Hepatocyte (in vitro differentiated cells): Measurements from ENCODE around the gene HIGD1A. TPM values are rescaled to one million over a fixed set of nuclear protein-coding genes. Genes with fewer than 3 reads are reported as not detected.
A peak's percentile ranks its signal among the peaks of the same experiment; 100 is the strongest.

Experiments used
- DNase-seq: peaks from one replicate; pipeline ENCODE4 v3.0.0-alpha.2; 2016; ENCODE audit warnings: low spot score
- H2AFZ ChIP-seq: fragments of 200-600 bp; sonication (generic); 2 replicates; pipeline ENCODE4 v1.6.0; 2016; ENCODE audit warnings: antibody characterized with exemption, mild to moderate bottlenecking
- H3K27ac ChIP-seq: fragments of 200-600 bp; sonication (generic); 2 replicates; pipeline ENCODE4 v1.5.1; 2016; ENCODE audit warnings: mild to moderate bottlenecking
- H3K27me3 ChIP-seq: fragments of 200-600 bp; sonication (generic); 2 replicates; pipeline ENCODE4 v1.6.1; 2016
- H3K36me3 ChIP-seq: fragments of 200-600 bp; sonication (generic); replicated peaks from 2 replicates; pipeline ENCODE4 v1.5.1; 2016; ENCODE audit warnings: low read depth; ENCODE audit not compliant: insufficient read depth
- H3K4me1 ChIP-seq: fragments of 200-600 bp; sonication (generic); 2 replicates; pipeline ENCODE4 v1.5.1; 2016; ENCODE audit warnings: mild to moderate bottlenecking, moderate library complexity; ENCODE audit not compliant: insufficient read depth
- H3K4me2 ChIP-seq: fragments of 200-600 bp; sonication (generic); 2 replicates; pipeline ENCODE4 v1.6.0; 2016
- H3K4me3 ChIP-seq: fragments of 200-600 bp; sonication (generic); 2 replicates; pipeline ENCODE4 v1.5.1; 2016; ENCODE audit warnings: mild to moderate bottlenecking
- H3K79me2 ChIP-seq: fragments of 200-600 bp; sonication (generic); 2 replicates; pipeline ENCODE4 v1.6.0; 2017; ENCODE audit warnings: mild to moderate bottlenecking
- H3K9me2 ChIP-seq: fragments of 200-600 bp; sonication (generic); replicated peaks from 2 replicates; pipeline ENCODE4 v1.6.0; 2017; ENCODE audit warnings: mild to moderate bottlenecking; ENCODE audit not compliant: insufficient read depth
- H3K9me3 ChIP-seq: fragments of 200-600 bp; sonication (generic); 2 replicates; pipeline ENCODE4 v1.5.1; 2016; ENCODE audit warnings: low read depth, mild to moderate bottlenecking
- H4K20me1 ChIP-seq: fragments of 200-600 bp; sonication (generic); 2 replicates; pipeline ENCODE4 v1.6.0; 2016; ENCODE audit warnings: mild to moderate bottlenecking; ENCODE audit not compliant: insufficient read depth, poor library complexity, severe bottlenecking
- EZH2 ChIP-seq: fragments of 200-600 bp; sonication (generic); IDR thresholded peaks from 2 replicates; pipeline ENCODE4 v1.6.1; 2016; ENCODE audit warnings: antibody characterized with exemption, mild to moderate bottlenecking, borderline replicate concordance
- EZH2phosphoT487 ChIP-seq: fragments of 200-600 bp; sonication (generic); IDR thresholded peaks from one replicate; pipeline ENCODE4 v1.6.1; 2018; ENCODE audit warnings: antibody characterized with exemption, mild to moderate bottlenecking, low read depth, moderate library complexity; ENCODE audit not compliant: unreplicated experiment, severe bottlenecking
- WGBS: methylation state at CpG from one replicate; pipeline ENCODE4 v1.1.6; 2016; ENCODE audit warnings: low lambda C conversion rate; ENCODE audit errors: missing lambda C conversion rate; 5-methylcytosine and 5-hydroxymethylcytosine counted together
- polyA plus RNA-seq: library from polyadenylated mRNA; unstranded; fragments of >200 nt; fragmentation: Nextera tagmentation; extraction: Ambion mirVana; gene quantifications from 2 replicates; pipeline ENCODE4 v1.2.1, GENCODE V29; 2016
- total RNA-seq: library from RNA; depleted of rRNA; stranded (reverse); fragments of >200 nt; gene quantifications from 2 replicates; pipeline ENCODE4 v1.2.3, GENCODE V29; 2014
- TF ChIP-seq, protein P1 (sequence below): fragments of 200-600 bp; sonication (generic); IDR thresholded peaks from 2 replicates; pipeline ENCODE4 v1.5.1; 2016; ENCODE audit warnings: antibody characterized with exemption, mild to moderate bottlenecking; ENCODE audit not compliant: poor library complexity

HIGD1A gene
- total and polyA plus RNA-seq, 2 experiments from 2014 or later, result 218 to 252 TPM

DNA sequence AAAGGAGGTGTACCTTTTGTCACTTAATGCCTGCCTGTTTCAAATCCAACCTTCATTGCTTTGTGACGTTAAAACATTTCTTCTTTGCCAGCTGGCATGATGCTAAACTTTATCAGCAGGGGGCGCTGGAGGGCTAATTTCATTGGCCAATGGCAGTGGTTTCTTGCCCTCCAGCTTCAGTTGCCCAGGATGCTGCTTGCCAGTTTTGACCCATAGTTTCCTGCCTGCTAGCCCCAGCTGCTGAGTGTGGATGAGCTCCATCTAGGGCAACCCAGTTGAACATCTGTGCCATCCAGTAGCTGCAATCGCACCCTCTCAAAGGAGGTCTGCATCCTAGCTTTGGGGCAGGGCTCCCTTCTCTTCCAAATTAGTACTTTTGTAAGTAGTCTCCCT lies 27.0 kb upstream of the HIGD1A start:
- no peak for TF ChIP-seq EZH2phosphoT487
- TF ChIP-seq EZH2, result no peak
- TF ChIP-seq, protein P1, sequence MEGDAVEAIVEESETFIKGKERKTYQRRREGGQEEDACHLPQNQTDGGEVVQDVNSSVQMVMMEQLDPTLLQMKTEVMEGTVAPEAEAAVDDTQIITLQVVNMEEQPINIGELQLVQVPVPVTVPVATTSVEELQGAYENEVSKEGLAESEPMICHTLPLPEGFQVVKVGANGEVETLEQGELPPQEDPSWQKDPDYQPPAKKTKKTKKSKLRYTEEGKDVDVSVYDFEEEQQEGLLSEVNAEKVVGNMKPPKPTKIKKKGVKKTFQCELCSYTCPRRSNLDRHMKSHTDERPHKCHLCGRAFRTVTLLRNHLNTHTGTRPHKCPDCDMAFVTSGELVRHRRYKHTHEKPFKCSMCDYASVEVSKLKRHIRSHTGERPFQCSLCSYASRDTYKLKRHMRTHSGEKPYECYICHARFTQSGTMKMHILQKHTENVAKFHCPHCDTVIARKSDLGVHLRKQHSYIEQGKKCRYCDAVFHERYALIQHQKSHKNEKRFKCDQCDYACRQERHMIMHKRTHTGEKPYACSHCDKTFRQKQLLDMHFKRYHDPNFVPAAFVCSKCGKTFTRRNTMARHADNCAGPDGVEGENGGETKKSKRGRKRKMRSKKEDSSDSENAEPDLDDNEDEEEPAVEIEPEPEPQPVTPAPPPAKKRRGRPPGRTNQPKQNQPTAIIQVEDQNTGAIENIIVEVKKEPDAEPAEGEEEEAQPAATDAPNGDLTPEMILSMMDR, result peak; percentile 67
- Histone ChIP-seq H3K79me2 (no peaks in the 10 kb centered on the region), H3K4me1 (peaks cover 22% of the 10 kb centered on the region), H3K36me3 (no peaks in the 10 kb centered on the region), H3K27ac (no peak overlapping the region), H4K20me1 (no peaks in the 10 kb centered on the region), H3K9me2 (no peaks in the 10 kb centered on the region), H2AFZ (no peak overlapping the region), H3K4me3 (no peak overlapping the region), H3K4me2 (no peak overlapping the region), H3K27me3 (no peaks in the 10 kb centered on the region), H3K9me3 (no peaks in the 10 kb centered on the region)
- peak; percentile 78 for DNase-seq
- WGBS, result 22% methylated on average over 3 of the region's 3 CpGs

DNA sequence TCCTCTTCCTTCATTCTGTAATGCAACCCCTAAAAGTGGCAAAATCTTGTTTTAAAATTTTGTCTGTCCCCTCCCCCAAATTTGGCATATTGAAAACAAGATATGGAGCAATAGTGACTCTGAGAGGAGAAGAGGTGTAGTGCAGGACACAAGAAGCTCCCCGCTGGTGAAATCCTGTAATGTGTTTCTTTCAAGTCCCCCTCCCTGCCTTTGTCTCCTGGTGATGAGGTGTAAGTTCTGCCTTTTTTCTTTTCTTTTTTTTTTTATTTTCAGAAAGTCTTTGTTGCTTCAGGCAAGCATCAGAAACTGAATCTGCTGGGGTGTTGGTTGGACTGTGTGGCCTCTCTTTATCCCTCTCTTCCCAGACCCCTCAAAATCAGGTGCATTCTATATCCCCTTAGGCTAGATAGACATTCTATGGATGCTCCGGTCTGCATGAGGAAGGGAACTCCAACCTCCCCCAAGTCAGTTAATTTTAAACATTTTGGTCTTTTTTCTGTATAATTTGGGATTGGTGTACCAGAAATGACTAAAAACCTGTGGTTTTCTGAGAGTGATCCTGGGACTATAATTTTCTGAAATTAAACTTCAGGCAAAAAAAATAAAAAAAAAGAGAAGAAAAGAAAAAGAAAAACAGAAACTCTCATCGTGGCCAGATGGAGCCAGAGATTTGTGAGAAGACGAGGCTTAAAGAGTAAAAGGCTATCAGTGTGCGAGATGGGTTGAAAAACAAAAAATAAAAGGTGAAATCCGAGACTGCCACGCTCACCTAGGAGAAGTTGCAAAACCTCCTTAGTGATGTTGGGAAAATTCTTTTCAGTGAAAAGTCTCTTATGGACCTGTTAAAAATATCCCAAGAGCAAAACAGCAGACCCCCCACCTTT lies 26.4 kb upstream of the HIGD1A start:
- TF ChIP-seq EZH2 (no peak), EZH2phosphoT487 (no peak)
- TF ChIP-seq, protein P1, result peak; percentile 60
- Histone ChIP-seq H3K79me2 (no peaks in the 10 kb centered on the region), H3K4me3 (no peak overlapping the region), H3K4me1 (peaks cover 22% of the 10 kb centered on the region), H3K27ac (no peak overlapping the region), H3K27me3 (no peaks in the 10 kb centered on the region), H3K9me2 (no peaks in the 10 kb centered on the region), H3K4me2 (no peak overlapping the region), H3K9me3 (no peaks in the 10 kb centered on the region), H2AFZ (no peak overlapping the region), H3K36me3 (no peaks in the 10 kb centered on the region), H4K20me1 (no peaks in the 10 kb centered on the region)
- WGBS, result 39% methylated on average over 7 of the region's 7 CpGs
- DNase-seq, result peak; percentile 68

DNA sequence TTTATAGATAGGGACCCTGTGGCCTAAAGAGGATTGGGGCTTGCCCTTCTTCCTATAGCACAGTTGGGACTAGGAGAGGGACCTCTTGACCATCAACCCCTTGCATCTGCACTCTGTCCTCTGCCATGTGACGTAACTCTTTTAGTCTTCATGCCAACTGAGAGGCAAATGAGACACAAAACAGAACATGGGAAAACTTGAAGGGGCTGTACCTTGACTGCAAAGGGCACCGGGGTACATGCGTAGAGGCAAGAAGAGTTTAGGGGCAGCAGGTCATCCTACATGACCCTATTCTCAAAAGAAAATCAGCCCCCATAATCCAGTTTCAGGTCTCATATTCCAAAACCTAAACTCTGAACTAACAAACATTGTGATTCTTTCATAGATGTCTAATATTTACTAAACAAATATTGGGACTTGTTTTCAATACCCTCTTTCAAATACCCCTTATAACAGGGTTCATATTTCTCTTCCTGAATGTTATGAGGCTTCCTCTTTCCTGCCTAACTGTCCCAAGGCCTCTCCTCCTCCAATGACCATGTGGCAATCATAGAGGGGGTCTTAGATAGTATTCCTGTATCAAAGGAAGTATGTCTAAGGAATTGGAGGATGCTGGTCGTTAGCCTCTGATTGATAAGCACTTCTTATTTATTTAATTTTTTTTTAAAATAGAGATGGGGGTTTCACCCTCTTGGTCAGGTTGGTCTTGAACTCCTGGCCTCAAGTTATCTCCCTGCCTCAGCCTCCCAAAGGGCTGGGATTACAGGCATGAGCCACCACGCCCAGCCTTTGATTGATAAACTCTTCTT lies 25.5 kb upstream of the HIGD1A start:
- 78% methylated on average over 5 of the region's 5 CpGs for WGBS
- TF ChIP-seq EZH2, result no peak
- TF ChIP-seq, protein P1, result no peak
- no peak for TF ChIP-seq EZH2phosphoT487
- no peaks in the 10 kb centered on the region for H3K27me3 ChIP-seq
- no peaks in the 10 kb centered on the region for H3K79me2 ChIP-seq
- no peak overlapping the region for H3K4me2 ChIP-seq
- peak overlapping the region; percentile 89 for H3K27ac ChIP-seq
- peaks cover 22% of the 10 kb centered on the region for H3K4me1 ChIP-seq
- H4K20me1 ChIP-seq, result no peaks in the 10 kb centered on the region
- no peaks in the 10 kb centered on the region for H3K36me3 ChIP-seq
- H2AFZ ChIP-seq, result no peak overlapping the region
- no peak overlapping the region for H3K4me3 ChIP-seq
- H3K9me3 ChIP-seq, result no peaks in the 10 kb centered on the region
- no peaks in the 10 kb centered on the region for H3K9me2 ChIP-seq
- no peak for DNase-seq
